MV-4-11 (cell line): ENCODE measurements around the gene ADK.
A peak's percentile ranks its signal among the peaks of the same experiment; 100 is the strongest.

Experiments used
- DNase-seq: peaks from one replicate; lab custom pipeline; 2025; lab: John Stamatoyannopoulos, UW

The ADK gene

GRCh38 chr10:74623786-74624185 is 472.8 kb downstream of the ADK start:
- DNase-seq, result no peak

- DNase-seq, result no peak
Observed at GRCh38 chr10:74624501-74624900, 473.5 kb downstream of the ADK start.

- no peak for DNase-seq
Observed at GRCh38 chr10:74628136-74628535, 477.1 kb downstream of the ADK start.

- DNase-seq, result no peak
Observed at GRCh38 chr10:74634995-74635536, 484.0 kb downstream of the ADK start.

GRCh38 chr10:74635655-74636054 is 484.6 kb downstream of the ADK start:
- no peak for DNase-seq

- no peak for DNase-seq
Observed at GRCh38 chr10:74637685-74638084, 486.7 kb downstream of the ADK start.

GRCh38 chr10:74640134-74640921 is 489.3 kb downstream of the ADK start:
- no peak for DNase-seq

GRCh38 chr10:74641659-74642058 is 490.6 kb downstream of the ADK start:
- DNase-seq, result no peak

GRCh38 chr10:74642901-74643595 is 492.0 kb downstream of the ADK start:
- DNase-seq, result no peak

GRCh38 chr10:74643596-74643975 is 492.6 kb downstream of the ADK start:
- no peak for DNase-seq

GRCh38 chr10:74644738-74645137 is 493.7 kb downstream of the ADK start:
- DNase-seq, result no peak

- no peak for DNase-seq
Observed at GRCh38 chr10:74645692-74646091, 494.7 kb downstream of the ADK start.

GRCh38 chr10:74650613-74651012 is 499.6 kb downstream of the ADK start:
- DNase-seq, result no peak

- no peak for DNase-seq
Observed at GRCh38 chr10:74651565-74651964, 500.5 kb downstream of the ADK start.

- no peak for DNase-seq
Observed at GRCh38 chr10:74652664-74653063, 501.6 kb downstream of the ADK start.

GRCh38 chr10:74658511-74658910 is 507.5 kb downstream of the ADK start:
- DNase-seq, result no peak

- no peak for DNase-seq
Observed at GRCh38 chr10:74662635-74663034, 511.6 kb downstream of the ADK start.

GRCh38 chr10:74669210-74669609 is 518.2 kb downstream of the ADK start:
- DNase-seq, result no peak

GRCh38 chr10:74671716-74672115 is 520.7 kb downstream of the ADK start:
- DNase-seq, result no peak

- DNase-seq, result no peak
Observed at GRCh38 chr10:74672430-74673165, 521.6 kb downstream of the ADK start.

- no peak for DNase-seq
Observed at GRCh38 chr10:74674927-74675326, 523.9 kb downstream of the ADK start.

GRCh38 chr10:74675484-74675883 is 524.5 kb downstream of the ADK start:
- DNase-seq, result no peak

- peak; percentile 18 for DNase-seq
Observed at GRCh38 chr10:74677951-74678350, 526.9 kb downstream of the ADK start.
